ENCODE measurements around the gene RANBP6.
"Not testable (repeated sequence)": the region's sequence is repeated elsewhere in the genome, so short reads cannot be mapped to it uniquely, and the experiment has no call there.

RANBP6 gene

DNA sequence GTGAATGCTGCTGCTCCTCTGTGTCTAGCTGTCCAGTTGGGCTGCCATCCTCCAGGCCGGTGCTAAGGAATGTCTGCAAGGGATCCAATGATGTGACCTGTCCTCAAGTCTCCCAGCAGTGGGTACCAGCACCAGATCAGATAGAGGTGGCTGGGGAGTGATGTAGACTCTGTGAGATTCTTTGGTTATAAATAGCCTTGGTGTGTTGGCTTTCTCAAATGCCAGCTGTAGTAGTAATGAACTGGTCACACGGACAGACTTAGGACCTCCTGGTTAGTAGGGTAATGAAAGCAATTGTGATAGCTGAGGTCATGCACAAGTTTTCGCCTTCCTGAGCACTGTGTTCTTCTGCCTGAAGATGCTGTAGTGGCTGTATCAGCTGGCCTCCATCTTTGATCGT, 29.9 kb upstream of the RANBP6 start:
- H3K27me3 ChIP-seq (ENCODE audit: control insufficient read depth in 1 of 2, insufficient read depth in 2 of 2, low read length in 2 of 2), result no peaks in the 10 kb centered on the region
- H3K27ac ChIP-seq (ENCODE audit: low read depth, low read length), result no peak overlapping the region
- no peak overlapping the region for H3K9ac ChIP-seq (ENCODE audit: low read depth in 1 of 2, low read length in 2 of 2)
- H3K9me3 ChIP-seq (ENCODE audit: control insufficient read depth in 1 of 2, low read length in 2 of 2), result no peaks in the 10 kb centered on the region
- no peaks in the 10 kb centered on the region for H3K36me3 ChIP-seq (ENCODE audit: control insufficient read depth in 1 of 2, insufficient read depth in 2 of 2, low read length in 2 of 2)
- peaks cover 0 to 4% of the 10 kb centered on the region in 2 donors for H3K4me1 ChIP-seq (ENCODE audit: control insufficient read depth in 1 of 2, insufficient read depth in 2 of 2, low read length in 2 of 2)
- no peak overlapping the region for H3K4me3 ChIP-seq (ENCODE audit: low read depth in 1 of 2, low read length in 2 of 2)

GRCh38 chr9:6040077-6040476, 24.7 kb upstream of the RANBP6 start:
- no peaks in the 10 kb centered on the region for H3K9me3 ChIP-seq (ENCODE audit: control insufficient read depth in 1 of 2, low read length in 2 of 2)
- H3K4me1 ChIP-seq (ENCODE audit: control insufficient read depth in 1 of 2, insufficient read depth in 2 of 2, low read length in 2 of 2), result no peaks in the 10 kb centered on the region
- no peak overlapping the region for H3K4me3 ChIP-seq (ENCODE audit: low read depth in 1 of 2, low read length in 2 of 2)
- no peaks in the 10 kb centered on the region for H3K36me3 ChIP-seq (ENCODE audit: control insufficient read depth in 1 of 2, insufficient read depth in 2 of 2, low read length in 2 of 2)
- H3K27ac ChIP-seq (ENCODE audit: low read depth, low read length), result no peak overlapping the region
- H3K27me3 ChIP-seq (ENCODE audit: control insufficient read depth in 1 of 2, insufficient read depth in 2 of 2, low read length in 2 of 2), result no peaks in the 10 kb centered on the region
- H3K9ac ChIP-seq (ENCODE audit: low read depth in 1 of 2, low read length in 2 of 2), result no peak overlapping the region

DNA sequence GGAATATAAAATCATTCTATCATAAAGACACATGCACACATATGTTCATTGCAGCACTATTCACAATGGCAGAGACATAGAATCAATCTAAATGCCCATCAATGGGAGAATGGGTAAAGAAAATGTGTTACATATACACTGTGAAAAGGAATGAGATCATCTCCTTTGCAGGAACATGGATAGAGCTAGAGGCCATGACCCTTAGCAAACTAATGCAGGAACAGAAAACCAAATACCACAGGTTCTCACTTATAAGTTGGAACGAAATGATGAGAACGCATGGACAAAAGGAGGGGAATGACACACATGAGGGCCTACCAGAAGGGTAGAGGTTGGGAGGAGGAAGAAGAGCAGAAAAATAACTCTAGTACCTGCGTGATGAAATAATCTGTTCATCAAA, 21.0 kb upstream of the RANBP6 start:
- Histone ChIP-seq H3K27me3 (ENCODE audit: control insufficient read depth in 1 of 2, insufficient read depth in 2 of 2, low read length in 2 of 2) (no peaks in the 10 kb centered on the region), H3K4me3 (ENCODE audit: low read depth in 1 of 2, low read length in 2 of 2) (no peak overlapping the region), H3K4me1 (ENCODE audit: control insufficient read depth in 1 of 2, insufficient read depth in 2 of 2, low read length in 2 of 2) (no peaks in the 10 kb centered on the region), H3K9me3 (ENCODE audit: control insufficient read depth in 1 of 2, low read length in 2 of 2) (no peaks in the 10 kb centered on the region), H3K36me3 (ENCODE audit: control insufficient read depth in 1 of 2, insufficient read depth in 2 of 2, low read length in 2 of 2) (no peaks in the 10 kb centered on the region), H3K27ac (ENCODE audit: low read depth, low read length) (no peak overlapping the region), H3K9ac (ENCODE audit: low read depth in 1 of 2, low read length in 2 of 2) (no peak overlapping the region)

DNA sequence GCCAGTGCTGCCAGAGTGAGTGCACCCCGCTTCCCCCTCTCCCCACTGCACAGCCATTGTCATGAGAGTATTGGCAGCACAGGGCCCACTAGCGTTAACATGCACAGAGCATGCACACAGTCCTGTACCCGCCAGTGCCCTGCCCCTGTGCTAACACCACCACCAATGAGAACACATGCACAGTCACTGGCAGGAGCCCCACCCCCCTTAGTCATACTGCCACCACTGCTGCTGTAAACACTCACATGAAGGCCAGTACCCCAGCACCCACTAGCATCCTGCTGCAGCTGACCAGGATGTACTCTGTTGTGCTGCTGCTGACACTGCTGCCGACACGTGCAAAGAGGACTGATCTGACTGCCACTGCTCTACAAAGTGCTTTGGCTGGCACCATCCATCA, 19.5 kb upstream of the RANBP6 start:
- H3K27me3 ChIP-seq (ENCODE audit: control insufficient read depth in 1 of 2, insufficient read depth in 2 of 2, low read length in 2 of 2), result peaks cover 0 to 2% of the 10 kb centered on the region in 2 donors
- H3K4me1 ChIP-seq (ENCODE audit: control insufficient read depth in 1 of 2, insufficient read depth in 2 of 2, low read length in 2 of 2), result no peaks in the 10 kb centered on the region
- no peak overlapping the region for H3K4me3 ChIP-seq (ENCODE audit: low read depth in 1 of 2, low read length in 2 of 2)
- H3K27ac ChIP-seq (ENCODE audit: low read depth, low read length), result no peak overlapping the region
- no peak overlapping the region for H3K9ac ChIP-seq (ENCODE audit: low read depth in 1 of 2, low read length in 2 of 2)
- no peaks in the 10 kb centered on the region for H3K9me3 ChIP-seq (ENCODE audit: control insufficient read depth in 1 of 2, low read length in 2 of 2)
- H3K36me3 ChIP-seq (ENCODE audit: control insufficient read depth in 1 of 2, insufficient read depth in 2 of 2, low read length in 2 of 2), result no peaks in the 10 kb centered on the region

DNA sequence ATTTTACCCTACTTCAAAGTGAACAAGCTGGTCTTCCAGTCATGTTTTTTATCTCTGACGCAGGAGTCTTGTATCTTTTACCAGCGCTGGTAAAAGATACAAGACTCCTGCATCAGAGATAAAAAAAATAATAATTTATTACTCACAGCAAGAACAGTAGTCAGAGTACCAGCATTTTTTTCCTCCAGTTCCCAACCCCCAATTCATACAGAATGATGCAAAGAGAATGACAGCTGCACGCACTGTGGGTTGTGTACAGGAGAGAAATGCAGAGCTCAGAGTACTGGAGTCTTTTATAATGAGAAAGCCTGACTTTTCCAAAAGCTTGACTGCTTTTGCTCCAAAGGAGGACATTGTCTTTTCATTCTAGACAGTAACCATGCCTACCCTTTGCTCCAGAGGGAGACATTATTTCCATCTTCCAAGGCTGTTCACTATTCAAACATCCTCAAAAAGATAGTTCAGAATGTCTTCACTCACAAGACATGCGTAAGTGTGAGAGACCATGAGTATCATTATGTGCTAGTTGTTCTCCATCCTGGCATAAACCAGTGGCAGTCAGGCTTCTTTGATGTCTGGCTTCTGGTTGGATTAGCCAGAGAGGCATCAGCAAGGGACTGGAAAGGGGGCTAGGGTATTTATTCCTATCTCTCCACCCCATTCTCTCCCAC, 14.3 kb upstream of the RANBP6 start:
- Histone ChIP-seq H3K9me3 (ENCODE audit: control insufficient read depth in 1 of 2, low read length in 2 of 2) (no peaks in the 10 kb centered on the region), H3K27me3 (ENCODE audit: control insufficient read depth in 1 of 2, insufficient read depth in 2 of 2, low read length in 2 of 2) (peaks cover 0 to 5% of the 10 kb centered on the region in 2 donors), H3K9ac (ENCODE audit: low read depth in 1 of 2, low read length in 2 of 2) (no peak overlapping the region), H3K4me3 (ENCODE audit: low read depth in 1 of 2, low read length in 2 of 2) (no peak overlapping the region), H3K4me1 (ENCODE audit: control insufficient read depth in 1 of 2, insufficient read depth in 2 of 2, low read length in 2 of 2) (no peaks in the 10 kb centered on the region), H3K36me3 (ENCODE audit: control insufficient read depth in 1 of 2, insufficient read depth in 2 of 2, low read length in 2 of 2) (no peaks in the 10 kb centered on the region), H3K27ac (ENCODE audit: low read depth, low read length) (no peak overlapping the region)

DNA sequence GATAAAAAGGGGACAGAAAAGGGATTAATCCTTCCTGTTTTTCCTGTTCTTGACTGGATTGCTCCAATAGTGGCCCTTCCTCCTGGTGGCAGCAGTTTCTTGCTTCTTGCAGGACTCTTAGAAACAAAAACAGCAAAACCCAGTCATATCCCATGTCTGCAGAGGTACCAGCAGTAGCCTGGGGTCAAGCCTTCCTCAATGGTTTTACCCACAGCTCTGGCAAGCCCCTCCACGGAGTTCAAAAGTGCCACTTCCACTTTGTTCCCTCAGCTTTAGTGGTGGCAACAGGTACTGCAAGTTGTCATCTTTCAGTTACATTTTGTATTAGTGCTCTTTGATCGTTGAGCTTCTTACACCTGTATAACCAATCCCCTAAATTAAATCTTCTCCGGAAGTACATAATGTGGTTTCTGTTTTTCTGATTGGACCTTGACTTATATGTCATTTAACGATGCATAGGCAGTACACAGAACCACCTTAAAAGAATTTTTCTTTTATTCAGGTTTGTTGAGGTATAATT, 8.7 kb upstream of the RANBP6 start:
- Histone ChIP-seq H3K27ac (ENCODE audit: low read depth, low read length) (no peak overlapping the region), H3K4me3 (ENCODE audit: low read depth in 1 of 2, low read length in 2 of 2) (peak overlapping the region in 1 of 2 donors; percentile 38), H3K9me3 (ENCODE audit: control insufficient read depth in 1 of 2, low read length in 2 of 2) (no peaks in the 10 kb centered on the region), H3K27me3 (ENCODE audit: control insufficient read depth in 1 of 2, insufficient read depth in 2 of 2, low read length in 2 of 2) (no peaks in the 10 kb centered on the region), H3K9ac (ENCODE audit: low read depth in 1 of 2, low read length in 2 of 2) (peak overlapping the region in 1 of 2 donors; percentile 13), H3K36me3 (ENCODE audit: control insufficient read depth in 1 of 2, insufficient read depth in 2 of 2, low read length in 2 of 2) (no peaks in the 10 kb centered on the region), H3K4me1 (ENCODE audit: control insufficient read depth in 1 of 2, insufficient read depth in 2 of 2, low read length in 2 of 2) (no peaks in the 10 kb centered on the region)

DNA sequence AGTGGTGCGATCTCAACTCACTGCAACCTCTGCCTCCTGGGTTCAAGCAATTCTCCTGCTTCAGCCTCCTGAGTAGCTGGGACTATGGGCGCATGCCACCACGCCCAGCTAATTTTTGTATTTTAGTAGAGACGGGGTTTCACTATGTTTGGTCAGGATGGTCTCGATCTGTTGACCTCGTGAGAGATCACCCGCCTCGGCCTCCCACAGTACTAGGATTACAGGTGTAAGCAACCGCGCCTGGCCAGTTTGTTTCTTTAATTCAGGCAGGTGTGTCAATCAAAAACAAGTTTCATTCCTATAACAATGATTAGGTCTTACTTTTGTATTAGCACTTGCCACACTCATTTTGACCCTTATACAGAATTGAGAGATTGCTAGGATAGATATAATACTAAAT, 1.6 kb upstream of the RANBP6 start:
- H3K9me3 ChIP-seq (ENCODE audit: control insufficient read depth in 1 of 2, low read length in 2 of 2); H3K27ac ChIP-seq (ENCODE audit: low read depth, low read length); H3K27me3 ChIP-seq (ENCODE audit: control insufficient read depth in 1 of 2, insufficient read depth in 2 of 2, low read length in 2 of 2); H3K4me3 ChIP-seq (ENCODE audit: low read depth in 1 of 2, low read length in 2 of 2); H3K9ac ChIP-seq (ENCODE audit: low read depth in 1 of 2, low read length in 2 of 2): not testable (repeated sequence)
- Histone ChIP-seq H3K4me1 (ENCODE audit: control insufficient read depth in 1 of 2, insufficient read depth in 2 of 2, low read length in 2 of 2) (peaks cover 13 to 20% of the 10 kb centered on the region in 2 donors), H3K36me3 (ENCODE audit: control insufficient read depth in 1 of 2, insufficient read depth in 2 of 2, low read length in 2 of 2) (peaks cover 0 to 10% of the 10 kb centered on the region in 2 donors)

GRCh38 chr9:6014670-6015270, 654 bp downstream of the RANBP6 start:
- peak overlapping the region; percentile 73 to 85 for H3K9ac ChIP-seq (ENCODE audit: low read depth in 1 of 2, low read length in 2 of 2)

GRCh38 chr9:6008169-6008979, 7.0 kb downstream of the RANBP6 start:
- peak overlapping the region; percentile 93 for H3K27ac ChIP-seq (ENCODE audit: low read depth, low read length)
- peaks cover 0 to 8% of the 10 kb centered on the region in 2 donors for H3K36me3 ChIP-seq (ENCODE audit: control insufficient read depth in 1 of 2, insufficient read depth in 2 of 2, low read length in 2 of 2)
- peaks cover 19 to 26% of the 10 kb centered on the region in 2 donors for H3K4me1 ChIP-seq (ENCODE audit: control insufficient read depth in 1 of 2, insufficient read depth in 2 of 2, low read length in 2 of 2)
- H3K27me3 ChIP-seq (ENCODE audit: control insufficient read depth in 1 of 2, insufficient read depth in 2 of 2, low read length in 2 of 2), result no peaks in the 10 kb centered on the region
- no peaks in the 10 kb centered on the region for H3K9me3 ChIP-seq (ENCODE audit: control insufficient read depth in 1 of 2, low read length in 2 of 2)
- H3K4me3 ChIP-seq (ENCODE audit: low read depth in 1 of 2, low read length in 2 of 2), result peak overlapping the region; percentile 79 to 95
- H3K9ac ChIP-seq (ENCODE audit: low read depth in 1 of 2, low read length in 2 of 2), result peak overlapping the region; percentile 58 to 68

More at GRCh38 chr9:6014670-6015270, 654 bp downstream of the RANBP6 start:
- H3K27me3 ChIP-seq (ENCODE audit: control insufficient read depth in 1 of 2, insufficient read depth in 2 of 2, low read length in 2 of 2), result no peaks in the 10 kb centered on the region
- H3K4me1 ChIP-seq (ENCODE audit: control insufficient read depth in 1 of 2, insufficient read depth in 2 of 2, low read length in 2 of 2), result peaks cover 13 to 20% of the 10 kb centered on the region in 2 donors
- H3K4me3 ChIP-seq (ENCODE audit: low read depth in 1 of 2, low read length in 2 of 2), result peak overlapping the region; percentile 90
- peaks cover 0 to 10% of the 10 kb centered on the region in 2 donors for H3K36me3 ChIP-seq (ENCODE audit: control insufficient read depth in 1 of 2, insufficient read depth in 2 of 2, low read length in 2 of 2)
- no peak overlapping the region for H3K27ac ChIP-seq (ENCODE audit: low read depth, low read length)
- no peaks in the 10 kb centered on the region for H3K9me3 ChIP-seq (ENCODE audit: control insufficient read depth in 1 of 2, low read length in 2 of 2)

- no peaks in the 10 kb centered on the region for H3K27me3 ChIP-seq (ENCODE audit: control insufficient read depth in 1 of 2, insufficient read depth in 2 of 2, low read length in 2 of 2)
- peaks cover 19 to 22% of the 10 kb centered on the region in 2 donors for H3K4me1 ChIP-seq (ENCODE audit: control insufficient read depth in 1 of 2, insufficient read depth in 2 of 2, low read length in 2 of 2)
Measured at GRCh38 chr9:6007770-6008168, 7.7 kb downstream of the RANBP6 start.

More at GRCh38 chr9:6007770-6008168, 7.7 kb downstream of the RANBP6 start:
- Histone ChIP-seq H3K9me3 (ENCODE audit: control insufficient read depth in 1 of 2, low read length in 2 of 2) (no peaks in the 10 kb centered on the region), H3K4me3 (ENCODE audit: low read depth in 1 of 2, low read length in 2 of 2) (peak overlapping the region; percentile 79 to 95), H3K27ac (ENCODE audit: low read depth, low read length) (peak overlapping the region; percentile 93), H3K9ac (ENCODE audit: low read depth in 1 of 2, low read length in 2 of 2) (peak overlapping the region; percentile 68 to 69), H3K36me3 (ENCODE audit: control insufficient read depth in 1 of 2, insufficient read depth in 2 of 2, low read length in 2 of 2) (peaks cover 0 to 4% of the 10 kb centered on the region in 2 donors)
